ENCODE results near the gene RPS6KA5.

DNA sequence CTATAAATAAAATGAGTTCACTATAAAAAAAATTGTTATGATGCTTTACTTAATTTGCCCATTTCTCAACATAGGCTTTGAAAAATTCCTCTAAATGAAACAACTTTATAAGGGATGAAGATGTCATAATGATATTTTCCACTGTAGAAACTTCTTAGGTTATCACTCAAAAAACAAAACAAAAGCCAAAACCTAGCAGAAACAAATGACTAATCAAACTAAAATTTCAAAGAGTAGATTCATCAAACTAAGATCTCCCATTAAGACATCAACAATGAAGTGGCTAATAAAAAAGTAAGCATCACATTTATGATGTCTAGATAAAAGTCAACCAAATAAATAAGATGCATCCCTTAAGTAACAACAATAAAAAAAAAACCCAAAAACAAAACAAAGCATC lies 207.3 kb downstream of the RPS6KA5 start:
- TF ChIP-seq, protein P1, sequence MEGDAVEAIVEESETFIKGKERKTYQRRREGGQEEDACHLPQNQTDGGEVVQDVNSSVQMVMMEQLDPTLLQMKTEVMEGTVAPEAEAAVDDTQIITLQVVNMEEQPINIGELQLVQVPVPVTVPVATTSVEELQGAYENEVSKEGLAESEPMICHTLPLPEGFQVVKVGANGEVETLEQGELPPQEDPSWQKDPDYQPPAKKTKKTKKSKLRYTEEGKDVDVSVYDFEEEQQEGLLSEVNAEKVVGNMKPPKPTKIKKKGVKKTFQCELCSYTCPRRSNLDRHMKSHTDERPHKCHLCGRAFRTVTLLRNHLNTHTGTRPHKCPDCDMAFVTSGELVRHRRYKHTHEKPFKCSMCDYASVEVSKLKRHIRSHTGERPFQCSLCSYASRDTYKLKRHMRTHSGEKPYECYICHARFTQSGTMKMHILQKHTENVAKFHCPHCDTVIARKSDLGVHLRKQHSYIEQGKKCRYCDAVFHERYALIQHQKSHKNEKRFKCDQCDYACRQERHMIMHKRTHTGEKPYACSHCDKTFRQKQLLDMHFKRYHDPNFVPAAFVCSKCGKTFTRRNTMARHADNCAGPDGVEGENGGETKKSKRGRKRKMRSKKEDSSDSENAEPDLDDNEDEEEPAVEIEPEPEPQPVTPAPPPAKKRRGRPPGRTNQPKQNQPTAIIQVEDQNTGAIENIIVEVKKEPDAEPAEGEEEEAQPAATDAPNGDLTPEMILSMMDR (IDR thresholded peaks at IDR 0.05), result no peak
- no peak for TF ChIP-seq POLR2A (IDR thresholded peaks at IDR 0.05)
- TF ChIP-seq EP300 (IDR thresholded peaks at IDR 0.05), result no peak

Data from gastroesophageal sphincter (tissue), 3 donors.